GM23338 (cell line): ENCODE data around the gene GRAMD1B.
"Not testable (repeated sequence)": the region's sequence is repeated elsewhere in the genome, so short reads cannot be mapped to it uniquely, and the experiment has no call there.

Experiments
- CREB1 ChIP-seq: fragments of 250-450 bp; sonication (Bioruptor Pico); IDR thresholded peaks from 2 replicates; pipeline ENCODE4 v1.5.0; 2020; ENCODE audit warnings: low read depth, mild to moderate bottlenecking, moderate library complexity
- EZH2 ChIP-seq: fragments of 200-600 bp; sonication (generic); IDR thresholded peaks from one replicate; pipeline ENCODE4 v1.8.0; 2017; ENCODE audit warnings: antibody characterized with exemption, mild to moderate bottlenecking, low read depth; ENCODE audit not compliant: unreplicated experiment
- EZH2phosphoT487 ChIP-seq: fragments of 200-600 bp; sonication (generic); IDR thresholded peaks from one replicate; pipeline ENCODE4 v1.8.1; 2018; ENCODE audit warnings: antibody characterized with exemption; ENCODE audit not compliant: unreplicated experiment
- NANOG ChIP-seq: IDR thresholded peaks from 2 replicates; pipeline ENCODE4 v1.6.1; 2016; ENCODE audit warnings: antibody characterized with exemption, borderline replicate concordance
- POLR2AphosphoS5 ChIP-seq: IDR thresholded peaks from 2 replicates; pipeline ENCODE4 v1.6.1; 2016; ENCODE audit warnings: antibody characterized with exemption, low read depth
- ZNF114 ChIP-seq: fragments of 250-450 bp; sonication (Bioruptor Pico); IDR thresholded peaks from 2 replicates; pipeline ENCODE4 v1.5.0; 2020; ENCODE audit warnings: mild to moderate bottlenecking, moderate library complexity
- TF ChIP-seq, protein P1 (sequence below), 2 experiments: fragments of 200-600 bp in 1 of 2; sonication (generic) in 1 of 2; conservative IDR thresholded peaks; 2 replicates each; pipeline versions ENCODE4 v1.5.1 to v1.6.1; 2016 to 2017; ENCODE audit warnings: antibody characterized with exemption in 2 of 2, low read depth in 2 of 2, mild to moderate bottlenecking in 2 of 2, moderate library complexity in 1 of 2
- TF ChIP-seq, protein P2 (sequence below): IDR thresholded peaks from 2 replicates; pipeline ENCODE4 v1.6.1; 2016; ENCODE audit warnings: antibody characterized with exemption
- TF ChIP-seq, protein P3 (sequence below): IDR thresholded peaks from one replicate; pipeline ENCODE4 v1.6.1; 2018; ENCODE audit warnings: antibody characterized with exemption; ENCODE audit not compliant: unreplicated experiment

GRCh38 chr11:123572791-123573190 is 142.7 kb downstream of the GRAMD1B start:
- TF ChIP-seq, protein P1, sequence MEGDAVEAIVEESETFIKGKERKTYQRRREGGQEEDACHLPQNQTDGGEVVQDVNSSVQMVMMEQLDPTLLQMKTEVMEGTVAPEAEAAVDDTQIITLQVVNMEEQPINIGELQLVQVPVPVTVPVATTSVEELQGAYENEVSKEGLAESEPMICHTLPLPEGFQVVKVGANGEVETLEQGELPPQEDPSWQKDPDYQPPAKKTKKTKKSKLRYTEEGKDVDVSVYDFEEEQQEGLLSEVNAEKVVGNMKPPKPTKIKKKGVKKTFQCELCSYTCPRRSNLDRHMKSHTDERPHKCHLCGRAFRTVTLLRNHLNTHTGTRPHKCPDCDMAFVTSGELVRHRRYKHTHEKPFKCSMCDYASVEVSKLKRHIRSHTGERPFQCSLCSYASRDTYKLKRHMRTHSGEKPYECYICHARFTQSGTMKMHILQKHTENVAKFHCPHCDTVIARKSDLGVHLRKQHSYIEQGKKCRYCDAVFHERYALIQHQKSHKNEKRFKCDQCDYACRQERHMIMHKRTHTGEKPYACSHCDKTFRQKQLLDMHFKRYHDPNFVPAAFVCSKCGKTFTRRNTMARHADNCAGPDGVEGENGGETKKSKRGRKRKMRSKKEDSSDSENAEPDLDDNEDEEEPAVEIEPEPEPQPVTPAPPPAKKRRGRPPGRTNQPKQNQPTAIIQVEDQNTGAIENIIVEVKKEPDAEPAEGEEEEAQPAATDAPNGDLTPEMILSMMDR (conservative IDR thresholded peaks at IDR 0.05; ENCODE audit: low read depth in 2 of 2) = not testable (repeated sequence)
- TF ChIP-seq POLR2AphosphoS5; ZNF114 (CRISPR knock-in tag); EZH2; CREB1; EZH2phosphoT487; NANOG: not testable (repeated sequence)
- TF ChIP-seq, protein P2, sequence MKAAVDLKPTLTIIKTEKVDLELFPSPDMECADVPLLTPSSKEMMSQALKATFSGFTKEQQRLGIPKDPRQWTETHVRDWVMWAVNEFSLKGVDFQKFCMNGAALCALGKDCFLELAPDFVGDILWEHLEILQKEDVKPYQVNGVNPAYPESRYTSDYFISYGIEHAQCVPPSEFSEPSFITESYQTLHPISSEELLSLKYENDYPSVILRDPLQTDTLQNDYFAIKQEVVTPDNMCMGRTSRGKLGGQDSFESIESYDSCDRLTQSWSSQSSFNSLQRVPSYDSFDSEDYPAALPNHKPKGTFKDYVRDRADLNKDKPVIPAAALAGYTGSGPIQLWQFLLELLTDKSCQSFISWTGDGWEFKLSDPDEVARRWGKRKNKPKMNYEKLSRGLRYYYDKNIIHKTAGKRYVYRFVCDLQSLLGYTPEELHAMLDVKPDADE = not testable (repeated sequence)
- TF ChIP-seq, protein P3, sequence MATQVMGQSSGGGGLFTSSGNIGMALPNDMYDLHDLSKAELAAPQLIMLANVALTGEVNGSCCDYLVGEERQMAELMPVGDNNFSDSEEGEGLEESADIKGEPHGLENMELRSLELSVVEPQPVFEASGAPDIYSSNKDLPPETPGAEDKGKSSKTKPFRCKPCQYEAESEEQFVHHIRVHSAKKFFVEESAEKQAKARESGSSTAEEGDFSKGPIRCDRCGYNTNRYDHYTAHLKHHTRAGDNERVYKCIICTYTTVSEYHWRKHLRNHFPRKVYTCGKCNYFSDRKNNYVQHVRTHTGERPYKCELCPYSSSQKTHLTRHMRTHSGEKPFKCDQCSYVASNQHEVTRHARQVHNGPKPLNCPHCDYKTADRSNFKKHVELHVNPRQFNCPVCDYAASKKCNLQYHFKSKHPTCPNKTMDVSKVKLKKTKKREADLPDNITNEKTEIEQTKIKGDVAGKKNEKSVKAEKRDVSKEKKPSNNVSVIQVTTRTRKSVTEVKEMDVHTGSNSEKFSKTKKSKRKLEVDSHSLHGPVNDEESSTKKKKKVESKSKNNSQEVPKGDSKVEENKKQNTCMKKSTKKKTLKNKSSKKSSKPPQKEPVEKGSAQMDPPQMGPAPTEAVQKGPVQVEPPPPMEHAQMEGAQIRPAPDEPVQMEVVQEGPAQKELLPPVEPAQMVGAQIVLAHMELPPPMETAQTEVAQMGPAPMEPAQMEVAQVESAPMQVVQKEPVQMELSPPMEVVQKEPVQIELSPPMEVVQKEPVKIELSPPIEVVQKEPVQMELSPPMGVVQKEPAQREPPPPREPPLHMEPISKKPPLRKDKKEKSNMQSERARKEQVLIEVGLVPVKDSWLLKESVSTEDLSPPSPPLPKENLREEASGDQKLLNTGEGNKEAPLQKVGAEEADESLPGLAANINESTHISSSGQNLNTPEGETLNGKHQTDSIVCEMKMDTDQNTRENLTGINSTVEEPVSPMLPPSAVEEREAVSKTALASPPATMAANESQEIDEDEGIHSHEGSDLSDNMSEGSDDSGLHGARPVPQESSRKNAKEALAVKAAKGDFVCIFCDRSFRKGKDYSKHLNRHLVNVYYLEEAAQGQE = not testable (repeated sequence)
